Endothelial cell of hepatic sinusoid (primary cell): ENCODE data around the gene ERI3.
"Not testable (repeated sequence)": the region's sequence is repeated elsewhere in the genome, so short reads cannot be mapped to it uniquely, and the experiment has no call there.

Experiments used
- in situ Hi-C: cut with HindIII; loops from 2 replicates; pipeline ENCODE4 v1.10.0; 2017; ENCODE audit warnings: low sequenced_read_pairs

Gene ERI3

DNA sequence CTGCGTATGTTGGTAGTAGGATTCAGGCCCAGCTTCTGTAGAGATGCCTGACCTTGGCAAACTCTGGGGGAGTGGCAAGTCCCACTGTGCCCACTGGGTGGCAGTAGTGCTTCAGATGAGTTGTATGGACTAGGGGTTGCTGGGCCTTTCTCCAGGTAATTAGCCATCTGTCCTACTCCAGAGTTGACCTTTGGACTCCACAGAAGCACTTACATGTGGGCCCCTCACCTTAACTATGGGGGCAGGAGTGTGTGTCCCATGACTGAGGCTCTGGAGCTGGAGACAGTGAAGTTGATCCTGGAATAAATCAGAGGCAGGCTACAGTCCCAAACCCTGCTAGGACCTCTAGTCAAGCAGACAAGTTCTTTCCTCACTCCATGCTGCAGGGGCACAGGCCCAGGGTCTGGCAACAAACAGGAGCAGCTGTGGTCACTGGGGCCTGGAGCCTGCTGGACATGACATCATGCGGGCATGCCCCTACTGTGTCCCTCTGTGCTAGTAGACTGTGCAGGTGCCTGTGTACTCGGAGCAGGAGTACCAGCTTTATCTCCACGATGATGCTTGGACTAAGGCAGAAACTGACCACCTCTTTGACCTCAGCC is 137.1 kb downstream of the ERI3 start:
- in situ Hi-C loops = no loop called here

DNA sequence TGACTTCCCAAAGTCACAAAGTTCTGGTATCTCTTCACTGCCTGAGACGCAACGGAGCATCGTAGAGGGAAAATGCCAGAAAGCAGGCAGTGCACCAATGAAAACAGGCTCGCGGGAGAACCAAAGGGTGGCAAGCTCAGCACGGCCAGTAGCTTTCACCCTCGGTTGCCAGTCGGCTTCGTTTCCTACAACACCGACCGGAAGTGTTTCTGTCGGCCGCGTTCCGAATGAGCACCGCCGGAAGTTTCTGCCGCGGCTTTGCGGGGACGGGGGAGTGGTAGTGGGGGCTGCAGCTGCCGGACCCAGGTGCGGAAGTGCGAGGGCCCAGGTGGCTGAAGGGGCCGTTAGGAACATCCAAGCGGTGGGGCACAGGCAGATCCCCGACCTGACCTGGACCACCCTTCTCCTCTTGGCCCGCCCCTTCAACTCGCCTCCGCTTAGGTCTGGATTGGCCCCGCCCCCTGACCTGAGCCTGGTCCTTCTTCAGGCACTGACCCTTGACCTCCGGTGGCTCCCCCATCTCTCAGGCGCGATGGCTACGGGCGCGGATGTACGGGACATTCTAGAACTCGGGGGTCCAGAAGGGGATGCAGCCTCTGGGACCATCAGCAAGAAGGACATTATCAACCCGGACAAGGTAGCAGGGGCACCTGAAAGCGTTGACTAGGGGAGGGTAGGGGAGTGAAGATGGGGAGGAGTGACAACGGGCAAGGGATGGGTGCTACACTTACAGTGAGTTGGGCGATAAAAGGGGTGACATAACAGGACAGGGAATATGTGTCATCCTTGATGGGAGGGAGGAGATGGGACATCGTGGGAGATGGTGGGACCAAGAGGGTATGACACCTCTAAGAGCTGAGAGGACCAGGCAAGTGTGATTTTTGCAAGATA is 141.6 kb downstream of the ERI3 start, which contains the start of gene DMAP1:
DMAP1 (plus strand) TSS at position 250 of the 891 bp plus-strand sequence; CDS start at position 533, 283 bp downstream.
- in situ Hi-C loops = no loop called here

DNA sequence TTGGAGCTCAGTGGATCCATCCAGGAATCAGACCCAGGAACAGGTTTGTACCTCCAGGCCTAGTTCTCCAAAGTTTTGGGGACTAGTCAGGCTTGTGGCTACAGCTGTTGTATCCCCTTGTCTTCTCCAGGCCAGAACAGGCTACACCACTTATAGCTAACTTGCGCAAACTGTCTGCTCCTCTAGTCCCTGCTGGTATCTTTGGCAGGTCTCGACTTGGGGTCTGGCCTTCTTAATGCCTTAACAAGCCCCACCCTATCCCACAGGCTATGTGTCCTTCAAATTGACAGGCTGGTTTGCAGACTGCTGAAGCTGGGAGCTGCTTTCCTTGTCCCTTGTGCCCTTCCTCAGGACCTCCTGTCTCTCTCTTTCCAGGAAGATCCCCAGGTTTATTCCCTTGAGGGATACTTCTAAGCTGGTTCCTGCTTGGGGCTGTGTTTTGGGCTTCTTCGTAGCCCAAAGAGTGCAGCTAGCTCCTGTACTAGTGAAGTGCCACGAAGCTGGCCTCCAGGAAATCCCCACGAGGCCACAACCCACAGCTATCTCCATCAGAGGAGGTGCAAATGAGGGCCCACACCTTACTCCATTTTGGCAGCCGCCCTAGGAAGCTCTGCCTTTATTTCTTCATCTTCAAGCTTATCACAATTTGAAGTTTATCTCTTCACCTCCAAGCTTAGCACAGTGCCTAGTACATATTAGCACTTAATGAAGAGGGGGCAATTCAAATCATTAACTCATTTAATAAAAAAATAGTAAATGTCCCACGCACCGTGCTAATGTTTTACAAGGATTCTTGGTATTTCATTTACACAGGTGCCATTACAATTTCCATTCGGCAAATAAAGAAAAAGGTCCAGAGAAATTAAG is 142.5 kb downstream of the ERI3 start:
- in situ Hi-C loops = no loop called here

DNA sequence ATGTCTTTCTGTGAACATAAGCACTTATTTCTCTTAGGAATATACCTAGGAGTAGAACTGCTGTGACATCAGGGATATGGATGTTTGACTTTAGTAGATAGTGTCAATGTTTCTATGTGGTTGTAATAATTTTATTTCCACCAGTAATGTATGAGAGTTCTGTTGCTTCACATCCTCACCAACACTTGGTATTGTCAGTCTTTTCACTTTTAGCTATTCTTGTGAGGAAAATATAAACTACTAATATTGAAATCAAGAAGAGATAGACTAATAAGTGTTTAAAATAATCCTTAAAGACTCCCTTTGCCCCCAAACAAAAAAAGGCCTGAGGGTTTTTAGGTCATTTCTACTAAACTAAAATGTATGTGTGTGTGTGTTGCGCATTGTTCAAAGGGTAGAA is 144.5 kb downstream of the ERI3 start:
- in situ Hi-C loops = no loop called here

DNA sequence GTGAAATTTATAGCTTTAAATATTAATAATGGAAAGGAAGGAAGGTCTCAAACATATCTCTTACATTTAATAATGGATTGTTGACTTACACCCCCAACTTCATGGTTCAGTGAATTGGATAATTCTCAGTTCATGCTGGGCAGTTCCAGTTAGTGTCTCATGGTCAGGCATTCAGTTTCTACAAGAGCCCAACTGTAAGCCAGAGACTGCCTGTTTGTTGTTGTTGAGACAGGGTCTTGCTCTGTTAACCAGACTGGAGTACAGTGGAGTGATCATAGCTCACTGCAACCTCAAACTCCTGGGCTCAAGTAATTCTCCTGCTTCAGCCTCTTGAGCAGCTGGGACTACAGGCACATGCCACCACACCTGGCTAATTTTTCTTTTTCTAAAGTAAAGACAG is 146.8 kb downstream of the ERI3 start:
- in situ Hi-C loops = no loop called here

DNA sequence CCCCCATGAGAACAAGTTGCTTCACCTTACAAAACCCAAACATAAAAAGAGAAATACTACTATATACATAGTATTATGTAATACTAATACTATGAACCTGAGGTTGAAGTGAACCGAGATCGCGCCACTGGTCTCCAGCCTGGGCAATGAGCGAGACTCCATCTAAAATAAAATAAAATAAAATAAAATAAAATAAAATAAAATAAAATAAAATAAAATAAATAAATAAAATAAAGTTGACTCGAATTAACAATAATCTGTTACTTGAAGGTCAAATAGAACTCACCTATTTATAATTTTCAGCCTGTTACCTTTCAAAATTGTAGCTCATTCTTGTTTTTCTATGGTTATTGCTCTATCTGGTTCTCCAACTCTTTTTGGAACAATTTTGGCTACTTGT is 148.5 kb downstream of the ERI3 start:
- in situ Hi-C loops = not testable (repeated sequence)

DNA sequence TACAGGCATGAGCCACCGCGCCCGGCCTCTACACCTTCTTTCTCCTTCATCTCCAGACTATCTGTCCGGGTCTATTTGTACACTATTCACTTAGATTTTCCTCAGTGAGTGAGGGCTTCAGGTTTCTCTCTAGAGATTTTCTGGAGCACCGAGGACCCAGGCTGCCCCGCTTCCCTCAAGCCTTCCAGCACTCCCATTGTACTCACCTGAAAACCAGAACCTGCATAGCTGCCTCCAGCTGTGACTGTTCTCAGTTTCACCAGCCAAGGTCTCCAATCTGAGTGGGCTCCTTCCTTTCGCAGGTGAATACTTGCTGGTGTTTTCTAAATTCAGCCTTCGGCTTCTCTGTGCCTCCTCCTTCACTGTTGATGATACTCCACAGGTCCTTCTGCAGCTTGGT is 154.7 kb downstream of the ERI3 start:
- in situ Hi-C loops = no loop called here

DNA sequence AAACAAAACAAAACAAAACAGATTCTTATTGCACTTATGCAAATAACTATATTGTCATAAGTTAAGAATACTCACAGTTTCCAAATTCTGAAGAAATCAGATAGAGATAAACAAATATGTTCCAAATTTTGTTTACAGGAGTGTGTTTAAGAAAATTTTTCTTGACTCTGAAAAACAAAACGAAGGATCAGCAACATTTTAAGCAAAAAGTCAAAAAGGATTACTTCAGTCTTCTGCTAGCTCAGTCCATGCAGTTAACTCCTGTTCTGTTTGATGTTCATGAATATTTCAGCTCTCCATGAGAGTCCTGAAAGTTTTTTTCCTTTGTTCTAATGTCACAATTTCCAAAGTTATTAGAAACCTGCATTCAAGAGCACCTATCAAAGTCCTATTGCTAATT is 180.4 kb downstream of the ERI3 start:
- in situ Hi-C loops = no loop called here
